HUDEP-2 (cell line): ENCODE results near the gene KCNC1.

Experiments
- DNase-seq, 76 experiments: peaks; one replicate each; lab custom pipeline; 2025; ENCODE audit not compliant: unreplicated experiment in 76 of 76; lab: John Stamatoyannopoulos, UW

The KCNC1 gene

DNA sequence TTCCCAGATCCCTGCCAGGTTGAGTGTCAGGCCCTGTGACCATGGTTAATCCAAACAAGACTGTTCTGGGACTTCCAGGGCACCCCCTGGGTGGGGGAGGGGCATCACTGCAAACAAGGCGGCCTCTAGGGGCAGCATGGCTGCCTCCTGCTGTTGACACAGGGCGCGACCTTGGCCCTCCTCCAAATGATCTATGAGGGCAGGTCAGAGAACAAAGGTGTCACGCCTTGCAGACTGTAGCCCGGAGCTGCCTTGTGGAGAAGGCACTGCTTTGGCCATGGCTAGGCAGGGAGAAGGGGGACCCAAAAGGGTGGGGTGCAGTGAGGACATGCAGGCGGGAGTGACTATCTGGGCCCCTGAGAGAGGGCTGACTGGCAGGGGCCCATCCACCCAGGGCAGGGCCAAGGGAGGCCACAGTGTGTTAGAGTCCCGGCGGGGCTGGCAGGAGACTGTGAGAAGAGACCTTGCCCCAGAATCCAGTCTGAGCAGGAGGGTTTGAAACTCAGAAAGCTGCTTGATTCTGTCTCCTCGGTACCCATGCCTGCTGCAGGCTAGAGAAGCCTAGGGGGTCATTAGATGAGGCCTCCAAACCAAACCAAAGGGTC lies 35.6 kb downstream of the KCNC1 start:
- DNase-seq = peak in 52 of 76 experiments; percentile 4 to 60 (median 32)

DNA sequence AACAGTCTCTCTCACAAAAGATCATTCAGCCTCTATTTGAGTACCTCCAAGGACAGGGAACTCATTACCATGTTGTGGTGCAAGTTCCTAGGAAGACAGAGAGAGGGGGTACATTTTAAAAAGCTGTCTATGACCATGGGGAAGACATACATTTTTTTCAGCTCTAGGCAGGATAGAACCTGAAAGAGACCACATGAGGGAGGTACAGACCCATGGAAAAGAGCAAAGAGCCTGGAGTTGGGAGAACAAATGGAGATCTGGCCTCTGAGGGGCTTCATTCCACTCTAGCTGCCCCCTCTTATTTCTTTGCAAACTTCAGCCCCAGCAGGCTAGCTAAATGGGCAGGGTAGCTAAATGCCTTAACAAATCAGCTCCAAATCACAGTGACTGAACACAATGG lies 36.3 kb downstream of the KCNC1 start:
- no peak for DNase-seq

DNA sequence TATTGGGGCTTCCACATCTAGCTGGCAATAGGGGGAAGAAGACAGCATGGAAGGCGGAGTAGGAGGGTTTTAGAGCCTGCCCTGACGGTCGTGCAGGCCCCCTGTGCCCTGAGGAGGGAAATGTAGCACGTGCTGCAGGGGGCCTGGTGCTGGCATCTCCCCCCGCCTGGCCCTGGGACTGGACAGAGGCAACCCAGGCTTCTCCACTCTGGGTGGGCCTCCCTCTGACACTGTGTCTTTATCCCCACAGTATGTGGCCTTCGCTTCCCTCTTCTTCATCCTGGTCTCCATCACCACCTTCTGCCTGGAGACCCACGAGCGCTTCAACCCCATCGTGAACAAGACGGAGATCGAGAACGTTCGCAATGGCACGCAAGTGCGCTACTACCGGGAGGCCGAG lies 36.8 kb downstream of the KCNC1 start:
- DNase-seq = no peak

GRCh38 chr11:17771841-17772401 lies 37.3 kb downstream of the KCNC1 start:
- no peak for DNase-seq

- no peak for DNase-seq
Observed at GRCh38 chr11:17772704-17773600, 38.4 kb downstream of the KCNC1 start.

DNA sequence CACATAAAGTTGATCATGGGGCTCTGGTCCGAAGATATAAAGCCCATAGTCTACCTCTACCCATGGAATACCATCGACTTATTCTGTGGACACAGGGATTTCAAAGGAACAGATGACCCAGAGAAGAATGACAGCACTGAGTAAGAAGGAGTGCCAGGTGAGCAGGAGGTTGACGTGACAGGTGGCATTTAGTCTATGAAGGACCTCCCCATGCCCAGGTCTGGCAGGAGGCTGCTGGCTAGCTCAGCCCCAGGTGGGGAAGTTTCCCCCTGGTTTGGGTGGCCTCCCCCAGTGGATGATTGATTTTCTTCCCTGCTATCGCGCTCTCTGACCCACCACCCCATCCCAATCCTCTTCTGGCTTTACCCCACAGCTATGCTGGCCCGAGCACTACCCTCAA lies 39.1 kb downstream of the KCNC1 start:
- DNase-seq = no peak

GRCh38 chr11:17774232-17775034 lies 39.9 kb downstream of the KCNC1 start:
- DNase-seq = no peak

GRCh38 chr11:17775035-17775348 lies 40.4 kb downstream of the KCNC1 start:
- no peak for DNase-seq

DNA sequence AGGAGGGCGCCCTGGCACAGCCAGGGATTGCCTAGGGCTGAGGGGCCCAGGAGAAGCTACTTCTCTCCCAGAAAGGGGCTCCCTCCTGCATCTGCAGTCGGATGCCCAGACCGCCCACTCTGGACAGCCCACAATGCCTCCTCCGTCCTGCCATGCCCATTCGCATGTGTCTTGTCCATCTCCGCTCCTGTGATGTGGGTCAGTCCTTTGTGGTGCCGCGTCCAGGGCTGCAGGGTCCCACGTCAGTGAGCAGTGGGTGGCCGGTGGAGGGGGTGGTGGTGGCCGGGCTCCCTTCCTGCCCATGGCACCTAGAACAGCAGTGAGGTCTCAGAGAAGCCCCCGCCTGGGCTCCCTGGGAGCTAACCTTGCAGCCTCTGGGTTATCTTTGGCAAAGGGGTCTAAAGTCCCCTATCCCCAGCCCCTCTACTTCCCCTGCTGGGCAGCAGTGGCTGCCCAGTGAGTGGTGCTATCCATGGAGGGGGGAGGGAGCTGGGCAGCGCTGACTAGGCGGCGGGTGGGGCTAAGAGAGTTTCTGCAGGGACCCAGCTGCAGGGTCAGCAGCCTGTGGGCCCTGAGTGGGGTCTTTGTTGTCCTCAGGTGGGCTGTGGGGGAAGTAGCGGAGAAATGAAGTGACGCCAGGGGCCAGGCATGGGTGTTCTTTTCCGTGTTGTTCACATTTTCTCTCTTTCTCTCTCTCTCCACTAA lies 41.1 kb downstream of the KCNC1 start:
- no peak for DNase-seq

DNA sequence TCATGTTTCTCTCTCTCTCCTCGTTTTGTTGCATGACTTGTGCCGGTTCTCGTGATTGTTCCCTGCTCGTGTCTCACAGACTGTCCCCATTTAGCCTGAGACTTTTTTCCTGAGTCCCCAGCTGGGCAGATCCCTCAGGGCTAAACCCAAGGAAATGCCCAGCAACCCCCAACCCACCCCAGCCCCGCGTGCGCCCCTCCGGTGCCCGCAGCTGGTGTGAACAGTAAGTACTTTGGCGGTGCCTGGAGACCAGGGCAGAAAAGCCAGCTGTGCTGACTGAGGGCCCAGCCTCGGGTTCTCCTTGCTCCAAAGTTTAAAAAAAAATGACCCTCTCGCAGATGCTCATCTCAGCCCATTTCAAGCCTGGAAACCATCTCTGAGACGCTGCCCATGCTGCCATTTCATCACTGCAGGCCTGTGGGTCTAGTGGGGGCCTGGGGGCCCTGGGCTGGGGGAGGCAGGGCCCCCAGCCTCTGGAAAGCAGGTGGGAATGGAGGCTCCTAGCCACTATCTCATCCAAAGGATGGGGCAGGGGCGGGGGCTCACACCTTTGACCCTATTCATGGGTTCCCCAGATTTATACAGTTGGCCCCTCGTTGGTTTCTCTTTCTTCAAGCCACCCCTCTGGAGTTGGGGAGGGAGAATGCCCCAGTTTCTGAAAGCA lies 41.8 kb downstream of the KCNC1 start:
- DNase-seq = no peak

DNA sequence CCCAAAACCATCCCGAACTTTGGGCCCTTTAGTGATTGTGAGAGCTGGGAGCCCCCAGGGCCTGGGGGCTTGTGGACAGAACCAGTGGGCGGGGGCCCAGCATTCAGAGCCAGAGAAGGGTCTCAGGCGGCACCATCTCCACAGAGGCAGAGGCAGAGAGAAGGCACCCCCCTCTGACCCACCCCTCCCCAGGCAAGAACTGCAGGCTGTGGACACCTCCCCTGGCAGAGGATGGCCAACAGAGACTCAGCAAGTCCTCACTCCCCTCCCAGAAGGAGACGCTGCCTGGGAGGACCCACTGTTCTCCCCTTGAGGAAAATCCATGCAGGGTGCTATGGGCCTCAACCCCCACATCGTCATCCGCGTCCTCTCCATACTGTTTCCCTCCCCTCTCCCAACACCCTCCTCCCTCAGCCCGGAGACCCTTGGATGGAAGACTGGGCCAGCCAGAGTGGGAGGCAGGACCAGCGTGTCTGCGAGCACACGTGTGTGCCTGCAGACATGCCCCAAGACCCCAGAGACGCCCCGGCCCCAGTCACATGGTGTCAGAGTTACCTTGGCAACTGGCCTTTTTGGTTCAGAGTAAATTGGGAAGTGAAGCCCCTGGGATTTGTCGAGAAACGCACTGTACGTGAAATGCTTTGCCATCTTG lies 42.6 kb downstream of the KCNC1 start:
- DNase-seq = no peak

DNA sequence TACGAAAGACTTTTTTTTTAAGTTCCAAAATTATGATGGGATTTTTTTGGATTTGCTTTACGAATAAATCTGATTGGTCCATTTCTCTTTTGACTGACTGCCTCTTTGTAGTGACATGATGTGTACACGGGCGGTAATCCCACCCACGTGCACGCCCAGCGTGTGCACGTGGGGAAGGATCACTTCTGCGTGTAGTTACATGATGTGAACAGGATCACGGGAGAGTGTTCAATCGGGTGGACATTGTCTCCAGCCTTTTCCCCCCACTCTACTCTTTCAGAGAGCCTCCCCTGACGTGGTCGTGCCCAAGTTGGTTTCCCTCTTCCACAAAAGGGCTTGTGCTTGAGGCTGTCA lies 43.1 kb downstream of the KCNC1 start:
- DNase-seq = no peak

- DNase-seq = no peak
Observed at GRCh38 chr11:17778352-17778751, 43.8 kb downstream of the KCNC1 start.

GRCh38 chr11:17778956-17779860 lies 44.6 kb downstream of the KCNC1 start:
- no peak for DNase-seq

DNA sequence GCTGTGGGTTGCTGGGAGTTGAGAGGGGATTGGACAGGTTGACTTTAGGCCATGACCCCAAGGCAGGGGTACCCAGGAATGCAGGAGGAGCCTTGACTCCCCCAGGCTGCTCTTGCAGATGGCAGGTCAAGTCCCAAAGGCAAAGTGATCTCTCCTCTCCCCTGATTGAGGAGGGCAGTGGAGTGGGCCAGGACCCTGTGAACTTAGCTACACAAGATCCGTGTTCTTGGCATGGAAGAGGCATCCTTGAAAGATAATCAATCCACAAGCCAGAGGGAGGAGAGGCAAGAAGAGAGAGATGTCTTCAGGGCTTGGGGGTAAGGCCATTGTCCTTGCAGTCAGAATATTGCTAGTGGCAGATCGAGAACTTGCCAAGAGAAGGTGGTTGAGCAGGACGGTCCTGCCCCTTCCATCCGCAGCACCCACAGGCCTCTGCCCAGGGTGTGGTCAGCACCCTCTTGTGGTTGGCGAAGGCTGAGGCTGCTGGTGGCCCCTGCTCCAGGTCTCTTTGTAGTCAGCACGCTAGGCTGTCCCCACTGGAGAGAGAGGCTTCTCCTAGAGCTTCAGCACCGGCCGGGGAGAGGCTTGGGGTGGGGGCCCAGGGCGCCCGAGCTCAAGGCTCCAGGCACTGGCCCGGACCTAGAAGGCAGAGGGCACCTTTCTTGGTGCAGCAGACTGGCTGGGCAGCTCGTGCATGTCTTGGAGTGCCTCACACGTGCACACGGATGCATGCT lies 45.4 kb downstream of the KCNC1 start:
- no peak for DNase-seq

GRCh38 chr11:17780668-17781067 lies 46.1 kb downstream of the KCNC1 start:
- no peak for DNase-seq

DNA sequence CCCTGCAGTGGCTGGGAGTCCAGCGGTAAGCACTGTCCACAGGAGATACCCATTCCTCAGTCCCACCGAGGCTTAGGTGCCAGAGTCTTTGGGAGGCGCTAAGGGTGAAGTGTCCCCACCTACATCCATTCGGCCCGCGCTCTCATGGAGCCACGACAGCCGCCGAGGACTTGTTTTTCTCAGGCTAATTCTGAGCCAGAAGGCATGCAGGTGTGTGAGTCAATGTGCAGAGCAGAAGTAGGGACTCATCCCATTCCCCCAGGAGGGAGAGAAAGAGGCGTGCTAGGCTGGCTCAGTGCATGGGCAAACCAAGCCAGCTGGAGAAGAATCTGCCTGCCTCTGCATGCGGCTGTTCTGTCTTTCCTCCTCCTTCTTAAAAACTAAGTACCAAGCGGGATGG lies 46.6 kb downstream of the KCNC1 start:
- DNase-seq = no peak

DNA sequence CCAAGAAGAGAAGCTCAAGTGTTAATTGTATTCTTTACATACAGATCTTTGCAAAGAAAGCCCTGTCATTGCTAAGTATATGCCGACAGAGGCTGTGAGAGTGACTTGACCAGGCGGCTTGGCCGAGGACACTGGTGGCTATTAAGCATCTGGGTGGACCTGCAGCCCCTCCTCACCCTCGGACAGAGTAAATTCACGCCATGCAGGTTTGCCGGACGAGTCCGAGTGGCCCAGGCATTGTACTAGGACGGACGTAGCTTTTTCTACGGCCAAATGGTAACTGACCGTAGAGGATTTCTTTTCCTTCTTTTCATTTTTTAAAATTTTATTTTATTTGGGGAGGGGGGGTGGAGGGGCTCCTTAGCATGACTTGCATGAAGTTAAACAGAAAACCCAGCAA lies 47.0 kb downstream of the KCNC1 start:
- no peak for DNase-seq
